Measurements from ENCODE around the gene TAF3. TPM values are rescaled to one million over a fixed set of nuclear protein-coding genes. Genes with fewer than 3 reads are reported as not detected.
"Not testable (repeated sequence)": the region's sequence is repeated elsewhere in the genome, so short reads cannot be mapped to it uniquely, and the experiment has no call there.

The TAF3 gene
- total RNA-seq (10 to 100 TPM in 1 of 4 donors, 1 to 10 TPM in 3; 5.2 to 12.2 (median 7.8) TPM), polyA plus RNA-seq (1 to 10 TPM; 3.0 to 4.2 (median 3.9) TPM)

GRCh38 chr10:7818295-7819120, at the start of gene TAF3:
TAF3 (plus strand) TSS chr10:7818505; CDS start chr10:7818710, 205 bp downstream.
- TF ChIP-seq CTCF (IDR thresholded peaks at IDR 0.05) (no peak), POLR2A (IDR thresholded peaks at IDR 0.05) (peak; percentile 40 to 42), POLR2AphosphoS5 (IDR thresholded peaks at IDR 0.05) (peak; percentile 77 to 88 (median 81)), EP300 (IDR thresholded peaks at IDR 0.05) (no peak)
- Histone ChIP-seq H3K36me3 (peaks cover 0 to 11% (median 2%) of the 10 kb centered on the region in 4 donors), H3K27ac (peak within 1 kb of the TSS; percentile 71 to 83 (median 80)), H3K4me3 (peak within 1 kb of the TSS; percentile 76 to 96 (median 92)), H3K27me3 (no peaks in the 10 kb centered on the region), H3K9me3 (no peaks in the 10 kb centered on the region), H3K4me1 (peaks cover 0 to 22% (median 17%) of the 10 kb centered on the region in 4 donors)
- WGBS, 2 donors, result 0% methylated on average over 77 of the region's 77 CpGs
- intact Hi-C loops (cut with DNase I), result loop anchor here (2.0 kb wide), 1 partner anchor 30 kb away; the partner anchor contains the start of gene ATP5F1C
- peak; percentile 96 for DNase-seq

- intact Hi-C loops (cut with DNase I), result no loop called here
- 40 to 61% methylated on average over 10 of the region's 10 CpGs for WGBS, 2 donors
- H3K27ac ChIP-seq, result no peak overlapping the region
- no peak for DNase-seq
- no peaks in the 10 kb centered on the region for H3K4me1 ChIP-seq
- no peak overlapping the region for H3K4me3 ChIP-seq
- no peaks in the 10 kb centered on the region for H3K27me3 ChIP-seq
- H3K36me3 ChIP-seq, result peaks cover 3 to 80% (median 43%) of the 10 kb centered on the region in 4 donors
- H3K9me3 ChIP-seq, result no peaks in the 10 kb centered on the region
- no peak for TF ChIP-seq POLR2A (IDR thresholded peaks at IDR 0.05)
- TF ChIP-seq CTCF (IDR thresholded peaks at IDR 0.05), result no peak
- TF ChIP-seq POLR2AphosphoS5 (IDR thresholded peaks at IDR 0.05), result no peak
- no peak for TF ChIP-seq EP300 (IDR thresholded peaks at IDR 0.05)
These were observed 44.2 kb upstream of the TAF3 start for GRCh38 chr10:7773845-7774801.

GRCh38 chr10:7776777-7777176, 41.5 kb upstream of the TAF3 start:
- no peak for DNase-seq
- WGBS, 2 donors, result 96 to 97% methylated on average over 2 of the region's 2 CpGs
- Histone ChIP-seq H3K4me1 (no peaks in the 10 kb centered on the region), H3K36me3 (peaks cover 0 to 86% (median 38%) of the 10 kb centered on the region in 4 donors), H3K4me3 (no peak overlapping the region), H3K27me3 (no peaks in the 10 kb centered on the region), H3K27ac (no peak overlapping the region), H3K9me3 (no peaks in the 10 kb centered on the region)
- intact Hi-C loops (cut with DNase I), result no loop called here
- TF ChIP-seq EP300 (IDR thresholded peaks at IDR 0.05) (no peak), POLR2AphosphoS5 (IDR thresholded peaks at IDR 0.05) (no peak)

- intact Hi-C loops (cut with DNase I), result loop anchor here (10.0 kb wide), 3 partner anchors 97 to 1887 kb away; partner anchors contain the start of gene FBH1
- DNase-seq, H3K27ac ChIP-seq, H3K4me3 ChIP-seq, H3K9me3 ChIP-seq, H3K27me3 ChIP-seq: not testable (repeated sequence)
- Histone ChIP-seq H3K4me1 (peaks cover 0 to 26% (median 14%) of the 10 kb centered on the region in 4 donors), H3K36me3 (peaks cover 0 to 51% (median 19%) of the 10 kb centered on the region in 4 donors)
- WGBS, 2 donors, result 92 to 95% methylated on average over 6 of the region's 6 CpGs
These were observed 36.1 kb upstream of the TAF3 start for GRCh38 chr10:7782194-7782593.

- Histone ChIP-seq H3K4me3 (peak overlapping the region in 1 of 4 donors; percentile 91), H3K9me3 (no peaks in the 10 kb centered on the region), H3K27me3 (no peaks in the 10 kb centered on the region), H3K4me1 (peaks cover 0 to 55% (median 41%) of the 10 kb centered on the region in 4 donors), H3K27ac (no peak overlapping the region), H3K36me3 (peaks cover 0 to 10% (median 0%) of the 10 kb centered on the region in 4 donors)
- DNase-seq, result no peak
- intact Hi-C loops (cut with DNase I), result loop anchor here (10.0 kb wide), 3 partner anchors 102 to 1892 kb away; partner anchors contain the start of gene FBH1
- WGBS, 2 donors, result 76 to 86% methylated on average over 3 of the region's 3 CpGs
- TF ChIP-seq CTCF (IDR thresholded peaks at IDR 0.05) (no peak), POLR2A (IDR thresholded peaks at IDR 0.05) (no peak)
These were observed 31.9 kb upstream of the TAF3 start for GRCh38 chr10:7786430-7786829.
